ENCODE data around the gene GMEB2. TPM values are rescaled to one million over a fixed set of nuclear protein-coding genes. Genes with fewer than 3 reads are reported as not detected.
A peak's percentile ranks its signal among the peaks of the same experiment; 100 is the strongest.
"Not testable (repeated sequence)": the region's sequence is repeated elsewhere in the genome, so short reads cannot be mapped to it uniquely, and the experiment has no call there.

The GMEB2 gene
- total RNA-seq, 6 experiments from 2014 or later = 3.2 to 7.0 (median 5.1) TPM

GRCh38 chr20:63618291-63618980 is 8.5 kb downstream of the GMEB2 start:
- intact Hi-C loops (cut with DNase I) = no loop called here

GRCh38 chr20:63617876-63618265 is 9.0 kb downstream of the GMEB2 start:
- H3K36me3 ChIP-seq = peaks cover 0 to 15% (median 0%) of the 10 kb centered on the region in 4 donors
- TF ChIP-seq, protein P1, sequence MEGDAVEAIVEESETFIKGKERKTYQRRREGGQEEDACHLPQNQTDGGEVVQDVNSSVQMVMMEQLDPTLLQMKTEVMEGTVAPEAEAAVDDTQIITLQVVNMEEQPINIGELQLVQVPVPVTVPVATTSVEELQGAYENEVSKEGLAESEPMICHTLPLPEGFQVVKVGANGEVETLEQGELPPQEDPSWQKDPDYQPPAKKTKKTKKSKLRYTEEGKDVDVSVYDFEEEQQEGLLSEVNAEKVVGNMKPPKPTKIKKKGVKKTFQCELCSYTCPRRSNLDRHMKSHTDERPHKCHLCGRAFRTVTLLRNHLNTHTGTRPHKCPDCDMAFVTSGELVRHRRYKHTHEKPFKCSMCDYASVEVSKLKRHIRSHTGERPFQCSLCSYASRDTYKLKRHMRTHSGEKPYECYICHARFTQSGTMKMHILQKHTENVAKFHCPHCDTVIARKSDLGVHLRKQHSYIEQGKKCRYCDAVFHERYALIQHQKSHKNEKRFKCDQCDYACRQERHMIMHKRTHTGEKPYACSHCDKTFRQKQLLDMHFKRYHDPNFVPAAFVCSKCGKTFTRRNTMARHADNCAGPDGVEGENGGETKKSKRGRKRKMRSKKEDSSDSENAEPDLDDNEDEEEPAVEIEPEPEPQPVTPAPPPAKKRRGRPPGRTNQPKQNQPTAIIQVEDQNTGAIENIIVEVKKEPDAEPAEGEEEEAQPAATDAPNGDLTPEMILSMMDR (IDR thresholded peaks at IDR 0.05) = no peak
- TF ChIP-seq POLR2A (IDR thresholded peaks at IDR 0.05) = no peak
- no peaks in the 10 kb centered on the region for H3K9me3 ChIP-seq
- H3K27ac ChIP-seq = no peak overlapping the region
- intact Hi-C loops (cut with DNase I) = no loop called here
- no CpG with 5 or more reads among the region's 8 CpGs for WGBS (ENCODE audit: insufficient coverage, low coverage, low lambda C conversion rate, missing lambda C conversion rate)
- DNase-seq (peak in 1 of 3 donors; percentile 15), ATAC-seq (peak in 1 of 4 donors; percentile 15)
- H3K4me3 ChIP-seq = no peak overlapping the region
- no peaks in the 10 kb centered on the region for H3K4me1 ChIP-seq
- no peaks in the 10 kb centered on the region for H3K27me3 ChIP-seq

More at GRCh38 chr20:63618291-63618980, 8.5 kb downstream of the GMEB2 start:
- H3K36me3 ChIP-seq = peaks cover 0 to 15% (median 0%) of the 10 kb centered on the region in 4 donors
- no peaks in the 10 kb centered on the region for H3K9me3 ChIP-seq
- H3K4me1 ChIP-seq = no peaks in the 10 kb centered on the region
- H3K27me3 ChIP-seq = no peaks in the 10 kb centered on the region
- ATAC-seq (no peak), DNase-seq (peak in 1 of 3 donors; percentile 2)
- WGBS (ENCODE audit: insufficient coverage, low coverage, low lambda C conversion rate, missing lambda C conversion rate) = 89% methylated on average over 3 of the region's 11 CpGs
- TF ChIP-seq, protein P1 (IDR thresholded peaks at IDR 0.05) = no peak
- TF ChIP-seq POLR2A (IDR thresholded peaks at IDR 0.05) = no peak
- no peak overlapping the region for H3K4me3 ChIP-seq
- no peak overlapping the region for H3K27ac ChIP-seq

DNA sequence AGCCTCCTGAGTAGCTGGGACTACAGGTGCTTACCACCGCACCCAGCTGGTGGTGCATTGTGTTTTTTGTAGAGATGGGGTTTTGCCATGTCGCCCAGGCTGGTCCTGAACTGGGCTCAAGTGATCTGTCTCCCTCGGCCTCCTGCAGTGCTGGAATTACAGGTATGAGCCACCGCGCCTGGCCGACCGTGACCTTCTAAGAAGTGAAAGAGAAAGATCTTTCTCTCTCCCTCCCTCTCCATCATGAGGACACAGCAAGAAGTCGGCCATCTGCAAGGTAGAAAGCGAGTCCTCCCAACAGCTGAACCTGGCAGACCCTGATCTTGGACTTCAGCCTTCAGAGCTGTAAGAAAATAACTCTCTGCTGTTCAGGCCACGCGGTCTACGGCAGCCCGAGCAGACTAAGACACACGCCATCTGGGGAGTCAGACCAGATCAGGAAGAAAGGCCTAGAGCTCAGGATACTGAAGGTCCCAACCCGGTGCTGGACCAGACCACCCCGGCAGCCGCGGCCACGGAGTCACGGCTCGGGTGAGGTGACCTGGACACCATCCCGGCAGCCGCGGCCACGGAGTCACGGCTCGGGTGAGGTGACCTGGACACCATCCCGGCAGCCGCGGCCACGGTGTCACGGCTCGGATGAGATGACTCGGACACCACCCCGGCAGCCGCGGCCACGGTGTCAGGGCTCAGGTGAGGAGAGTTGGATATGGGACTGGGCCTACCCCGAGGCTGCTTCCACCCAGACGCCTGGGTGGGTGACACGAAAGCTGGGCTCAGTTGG is 9.6 kb downstream of the GMEB2 start:
- peaks cover 0 to 15% (median 0%) of the 10 kb centered on the region in 4 donors for H3K36me3 ChIP-seq

GRCh38 chr20:63613863-63614594 is 12.9 kb downstream of the GMEB2 start:
- H3K27me3 ChIP-seq; intact Hi-C loops (cut with DNase I); H3K27ac ChIP-seq; H3K9me3 ChIP-seq; ATAC-seq; H3K4me3 ChIP-seq; H3K4me1 ChIP-seq: not testable (repeated sequence)
- TF ChIP-seq, protein P1 (IDR thresholded peaks at IDR 0.05) = peak in 1 of 4 donors; percentile 14
- peaks cover 0 to 15% (median 0%) of the 10 kb centered on the region in 4 donors for H3K36me3 ChIP-seq
- DNase-seq = peak in 1 of 3 donors; percentile 15
- 76% methylated on average over 15 of the region's 18 CpGs for WGBS (ENCODE audit: insufficient coverage, low coverage, low lambda C conversion rate, missing lambda C conversion rate)

More for the DNA sequence above, 9.6 kb downstream of the GMEB2 start:
- intact Hi-C loops (cut with DNase I) = no loop called here
- peak in 1 of 3 donors; percentile 19 for DNase-seq
- TF ChIP-seq POLR2A (IDR thresholded peaks at IDR 0.05) = no peak
- TF ChIP-seq, protein P1 (IDR thresholded peaks at IDR 0.05) = no peak
- WGBS (ENCODE audit: insufficient coverage, low coverage, low lambda C conversion rate, missing lambda C conversion rate) = 87% methylated on average over 9 of the region's 41 CpGs
- Histone ChIP-seq H3K27me3 (no peaks in the 10 kb centered on the region), H3K9me3 (no peaks in the 10 kb centered on the region), H3K4me3 (no peak overlapping the region), H3K27ac (no peak overlapping the region), H3K4me1 (no peaks in the 10 kb centered on the region)
- peak in 2 of 4 donors; percentile 17 to 18 for ATAC-seq

Data from right lobe of liver (tissue), 6 donors.